ENCODE results near the gene PODXL. TPM values are rescaled to one million over a fixed set of nuclear protein-coding genes. Genes with fewer than 3 reads are reported as not detected.

The PODXL gene
- total and polyA plus RNA-seq, 2 experiments from 2014 or later: 77.3 to 84.1 TPM

- no peaks in the 10 kb centered on the region for H3K36me3 ChIP-seq (replicated peaks; ENCODE audit: insufficient read depth, low read depth)
- H3K4me3 ChIP-seq: no peak overlapping the region
- DNase-seq (ENCODE audit: low spot score): no peak
- no peaks in the 10 kb centered on the region for H3K4me1 ChIP-seq (ENCODE audit: insufficient read depth)
- no peak for TF ChIP-seq EZH2phosphoT487 (IDR thresholded peaks at IDR 0.05; ENCODE audit: low read depth, severe bottlenecking, unreplicated experiment)
- no peak for TF ChIP-seq CTCF (IDR thresholded peaks at IDR 0.05; ENCODE audit: poor library complexity)
- no peak for TF ChIP-seq EZH2 (IDR thresholded peaks at IDR 0.05; ENCODE audit: borderline replicate concordance)
- H3K9me3 ChIP-seq (ENCODE audit: low read depth): no peaks in the 10 kb centered on the region
- no peaks in the 10 kb centered on the region for H3K9me2 ChIP-seq (replicated peaks; ENCODE audit: insufficient read depth)
- no peak overlapping the region for H2AFZ ChIP-seq
- WGBS (ENCODE audit: low lambda C conversion rate, missing lambda C conversion rate): 79% methylated on average over 2 of the region's 2 CpGs
- H3K27me3 ChIP-seq: no peaks in the 10 kb centered on the region
- H3K27ac ChIP-seq: no peak overlapping the region
- no peak overlapping the region for H3K4me2 ChIP-seq
- no peaks in the 10 kb centered on the region for H3K79me2 ChIP-seq
- H4K20me1 ChIP-seq (ENCODE audit: insufficient read depth, poor library complexity, severe bottlenecking): no peaks in the 10 kb centered on the region
These were observed 63.3 kb downstream of the PODXL start for GRCh38 chr7:131493081-131493480.

GRCh38 chr7:131489881-131490280 is 66.5 kb downstream of the PODXL start:
- TF ChIP-seq EZH2phosphoT487 (IDR thresholded peaks at IDR 0.05; ENCODE audit: low read depth, severe bottlenecking, unreplicated experiment): no peak
- no peak for TF ChIP-seq CTCF (IDR thresholded peaks at IDR 0.05; ENCODE audit: poor library complexity)
- no peak for TF ChIP-seq EZH2 (IDR thresholded peaks at IDR 0.05; ENCODE audit: borderline replicate concordance)
- Histone ChIP-seq H3K4me2 (no peak overlapping the region), H2AFZ (no peak overlapping the region), H4K20me1 (ENCODE audit: insufficient read depth, poor library complexity, severe bottlenecking) (no peaks in the 10 kb centered on the region), H3K27ac (no peak overlapping the region), H3K36me3 (replicated peaks; ENCODE audit: insufficient read depth, low read depth) (no peaks in the 10 kb centered on the region), H3K9me3 (ENCODE audit: low read depth) (no peaks in the 10 kb centered on the region), H3K4me1 (ENCODE audit: insufficient read depth) (no peaks in the 10 kb centered on the region), H3K4me3 (no peak overlapping the region), H3K9me2 (replicated peaks; ENCODE audit: insufficient read depth) (no peaks in the 10 kb centered on the region), H3K79me2 (no peaks in the 10 kb centered on the region), H3K27me3 (no peaks in the 10 kb centered on the region)
- 97% methylated on average over 4 of the region's 4 CpGs for WGBS (ENCODE audit: low lambda C conversion rate, missing lambda C conversion rate)
- no peak for DNase-seq (ENCODE audit: low spot score)

- H3K4me2 ChIP-seq: no peak overlapping the region
- H3K27me3 ChIP-seq: no peaks in the 10 kb centered on the region
- WGBS (ENCODE audit: low lambda C conversion rate, missing lambda C conversion rate): 83% methylated on average over 1 of the region's 1 CpG
- H3K79me2 ChIP-seq: no peaks in the 10 kb centered on the region
- TF ChIP-seq EZH2phosphoT487 (IDR thresholded peaks at IDR 0.05; ENCODE audit: low read depth, severe bottlenecking, unreplicated experiment): no peak
- TF ChIP-seq EZH2 (IDR thresholded peaks at IDR 0.05; ENCODE audit: borderline replicate concordance): no peak
- TF ChIP-seq CTCF (IDR thresholded peaks at IDR 0.05; ENCODE audit: poor library complexity): no peak
- no peaks in the 10 kb centered on the region for H3K36me3 ChIP-seq (replicated peaks; ENCODE audit: insufficient read depth, low read depth)
- H4K20me1 ChIP-seq (ENCODE audit: insufficient read depth, poor library complexity, severe bottlenecking): no peaks in the 10 kb centered on the region
- no peak overlapping the region for H3K4me3 ChIP-seq
- no peak overlapping the region for H3K27ac ChIP-seq
- no peaks in the 10 kb centered on the region for H3K9me3 ChIP-seq (ENCODE audit: low read depth)
- H3K9me2 ChIP-seq (replicated peaks; ENCODE audit: insufficient read depth): no peaks in the 10 kb centered on the region
- H3K4me1 ChIP-seq (ENCODE audit: insufficient read depth): no peaks in the 10 kb centered on the region
- no peak overlapping the region for H2AFZ ChIP-seq
- no peak for DNase-seq (ENCODE audit: low spot score)
These were observed 67.2 kb downstream of the PODXL start for GRCh38 chr7:131489196-131489595.

GRCh38 chr7:131488361-131488760 is 68.1 kb downstream of the PODXL start:
- TF ChIP-seq EZH2 (IDR thresholded peaks at IDR 0.05; ENCODE audit: borderline replicate concordance) (no peak), CTCF (IDR thresholded peaks at IDR 0.05; ENCODE audit: poor library complexity) (no peak), EZH2phosphoT487 (IDR thresholded peaks at IDR 0.05; ENCODE audit: low read depth, severe bottlenecking, unreplicated experiment) (no peak)
- Histone ChIP-seq H3K9me3 (ENCODE audit: low read depth) (no peaks in the 10 kb centered on the region), H3K4me1 (ENCODE audit: insufficient read depth) (no peaks in the 10 kb centered on the region), H2AFZ (no peak overlapping the region), H3K4me2 (no peak overlapping the region), H3K27me3 (no peaks in the 10 kb centered on the region), H3K9me2 (replicated peaks; ENCODE audit: insufficient read depth) (no peaks in the 10 kb centered on the region), H3K36me3 (replicated peaks; ENCODE audit: insufficient read depth, low read depth) (no peaks in the 10 kb centered on the region), H4K20me1 (ENCODE audit: insufficient read depth, poor library complexity, severe bottlenecking) (no peaks in the 10 kb centered on the region), H3K79me2 (no peaks in the 10 kb centered on the region), H3K27ac (no peak overlapping the region), H3K4me3 (no peak overlapping the region)
- whole genome bisulfite sequencing (ENCODE audit: low lambda C conversion rate, missing lambda C conversion rate): 93% methylated on average over 2 of the region's 2 CpGs
- no peak for DNase-seq (ENCODE audit: low spot score)
